DLD1 (cell line): Measurements from ENCODE around the gene ATP6V1G3.
"Not testable (repeated sequence)": the region's sequence is repeated elsewhere in the genome, so short reads cannot be mapped to it uniquely, and the experiment has no call there.

ENCODE experiments used
- in situ Hi-C: cut with HindIII; loops from 2 replicates; pipeline ENCODE4 v1.10.0; 2017; ENCODE audit warnings: low sequenced_read_pairs

The ATP6V1G3 gene, protein sequence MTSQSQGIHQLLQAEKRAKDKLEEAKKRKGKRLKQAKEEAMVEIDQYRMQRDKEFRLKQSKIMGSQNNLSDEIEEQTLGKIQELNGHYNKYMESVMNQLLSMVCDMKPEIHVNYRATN

DNA sequence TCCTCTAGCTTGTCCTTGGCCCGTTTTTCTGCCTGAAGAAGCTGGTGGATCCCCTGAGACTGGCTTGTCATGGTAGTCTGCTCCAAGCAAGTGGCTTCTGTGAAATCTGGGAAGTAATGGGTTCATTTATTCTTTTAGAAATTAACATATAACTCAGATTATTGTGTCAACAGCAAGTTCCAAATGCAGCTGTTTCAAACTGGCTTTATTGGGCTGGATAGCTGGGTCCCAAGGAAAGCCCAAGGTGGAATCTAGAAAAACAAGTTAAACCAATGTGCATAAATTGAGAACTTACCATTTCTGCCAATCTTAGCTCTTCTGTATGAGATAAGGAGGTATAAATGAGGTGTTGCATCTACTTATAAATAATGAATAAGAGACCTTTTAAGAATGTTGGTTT, at the start of gene ATP6V1G3:
TSS of gene ATP6V1G3 (minus strand) at position 101 of the 400 bp plus-strand sequence. CDS start at position 71, 30 bp downstream.
- in situ Hi-C loops, result no loop called here

DNA sequence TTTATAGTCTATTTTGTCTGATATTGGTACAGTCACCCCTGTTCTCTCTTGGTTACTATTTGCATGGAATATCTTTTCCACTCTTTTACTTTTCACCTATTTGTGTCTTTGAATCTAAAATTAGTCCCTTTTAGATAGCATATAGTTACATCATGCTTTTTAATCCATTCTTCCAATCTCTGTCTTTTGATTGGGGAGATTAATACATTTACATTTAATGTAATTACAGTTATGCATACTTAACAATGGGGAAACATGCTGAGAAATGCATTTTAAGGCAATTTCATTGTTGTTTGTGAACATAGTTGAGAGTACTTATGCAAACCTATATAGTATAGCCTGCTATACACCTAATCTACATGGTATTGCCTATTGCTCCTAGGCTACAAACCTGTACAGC, 48.4 kb upstream of the ATP6V1G3 start:
- in situ Hi-C loops, result no loop called here

DNA sequence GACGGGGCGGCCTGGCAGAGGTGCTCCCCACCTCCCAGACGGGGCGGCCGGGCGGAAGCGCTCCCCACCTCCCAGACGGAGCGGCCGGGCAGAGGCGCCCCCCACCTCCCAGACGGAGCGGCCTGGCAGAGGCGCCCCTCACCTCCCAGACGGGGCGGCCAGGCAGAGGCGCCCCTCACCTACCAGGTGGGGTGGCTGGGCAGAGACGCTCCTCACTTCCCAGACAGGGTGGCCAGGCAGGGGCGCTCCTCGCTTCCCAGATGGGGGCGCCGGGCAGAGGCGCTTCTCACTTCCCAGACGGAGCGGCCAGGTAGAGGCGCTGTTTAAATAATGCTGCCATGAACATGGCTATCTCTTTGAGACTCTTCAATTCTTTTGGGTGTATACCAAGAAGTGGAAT, 43.7 kb upstream of the ATP6V1G3 start:
- in situ Hi-C loops, result no loop called here

DNA sequence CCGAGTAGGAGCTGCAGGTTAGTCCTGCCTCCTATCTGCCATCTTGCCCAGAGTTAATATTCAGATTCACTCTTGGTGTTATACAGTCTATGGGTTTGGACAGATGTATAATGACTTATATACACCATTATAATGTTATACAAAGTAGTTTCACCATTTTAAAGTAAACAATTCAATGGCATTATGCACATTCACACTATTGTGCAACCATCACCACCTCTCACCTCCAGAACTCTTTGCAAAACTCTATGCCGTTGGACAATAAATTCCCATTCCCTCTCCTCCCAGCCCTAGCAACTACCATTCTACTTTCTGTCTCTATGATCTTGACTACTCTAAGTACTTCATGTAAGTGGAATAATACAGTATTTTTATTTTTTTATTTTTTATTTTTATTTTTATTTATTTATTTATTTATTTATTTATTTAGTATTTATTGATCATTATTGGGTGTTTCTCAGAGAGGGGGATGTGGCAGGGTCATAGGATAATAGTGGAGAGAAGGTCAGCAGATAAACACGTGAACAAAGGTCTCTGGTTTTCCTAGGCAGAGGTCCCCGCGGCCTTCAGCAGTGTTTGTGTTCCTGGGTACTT, 42.8 kb upstream of the ATP6V1G3 start:
- in situ Hi-C loops, result not testable (repeated sequence)

DNA sequence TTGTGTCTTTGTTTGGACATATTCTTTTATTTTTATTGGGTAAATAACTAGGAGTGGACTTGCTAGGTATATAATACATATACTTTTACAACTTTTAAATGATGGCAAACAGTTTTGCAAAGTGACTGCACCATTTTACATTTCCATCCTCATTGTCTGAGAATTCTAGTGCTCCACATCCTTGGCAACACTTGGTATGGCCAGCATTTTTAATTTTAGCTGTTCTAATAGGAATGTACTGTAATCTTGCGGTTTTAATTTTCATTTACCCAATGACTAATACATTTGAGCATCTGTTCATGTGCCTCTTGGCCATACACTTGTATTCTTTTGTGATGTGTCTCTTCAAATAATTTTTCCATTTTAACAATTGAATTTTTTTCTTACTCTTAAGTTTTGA, 37.0 kb upstream of the ATP6V1G3 start:
- in situ Hi-C loops, result no loop called here

DNA sequence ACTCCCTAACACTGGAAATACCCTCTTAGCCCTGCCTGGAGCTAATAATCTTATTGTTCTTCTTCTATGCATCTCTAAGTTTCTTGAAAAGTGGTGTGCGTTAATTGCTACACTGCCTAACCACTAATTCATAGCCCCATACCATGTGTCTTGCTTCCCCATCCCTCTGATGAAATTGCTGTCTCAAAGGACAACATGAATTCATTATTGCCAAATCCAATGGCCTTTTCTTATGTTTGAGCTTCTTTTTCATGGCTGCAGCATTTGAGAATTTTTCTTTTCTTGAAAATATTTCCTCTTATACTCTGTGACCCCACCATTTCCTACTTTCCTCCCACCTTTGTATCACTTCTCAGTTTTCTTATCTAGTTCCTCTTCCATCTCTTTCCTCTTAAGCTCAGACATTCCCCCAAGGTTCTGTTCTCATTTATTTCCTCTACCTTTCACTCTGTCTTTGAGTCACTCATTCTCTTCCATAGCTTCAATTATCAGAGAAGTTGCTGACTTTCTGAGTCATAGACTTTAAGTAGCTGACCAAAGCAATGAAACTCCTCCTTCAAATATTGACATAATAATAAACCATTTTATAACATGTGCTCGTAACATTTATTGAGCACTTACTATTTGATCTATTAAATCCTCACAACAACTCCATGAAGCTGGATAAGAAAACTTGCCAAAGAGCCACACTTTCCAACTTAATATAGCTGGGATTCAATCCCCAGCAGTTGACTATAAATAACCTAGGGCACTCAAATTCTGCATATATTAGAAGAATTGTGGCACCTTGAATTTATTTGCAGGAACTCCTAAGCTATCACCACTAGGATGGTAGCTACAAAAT, 35.5 kb upstream of the ATP6V1G3 start:
- in situ Hi-C loops, result no loop called here

DNA sequence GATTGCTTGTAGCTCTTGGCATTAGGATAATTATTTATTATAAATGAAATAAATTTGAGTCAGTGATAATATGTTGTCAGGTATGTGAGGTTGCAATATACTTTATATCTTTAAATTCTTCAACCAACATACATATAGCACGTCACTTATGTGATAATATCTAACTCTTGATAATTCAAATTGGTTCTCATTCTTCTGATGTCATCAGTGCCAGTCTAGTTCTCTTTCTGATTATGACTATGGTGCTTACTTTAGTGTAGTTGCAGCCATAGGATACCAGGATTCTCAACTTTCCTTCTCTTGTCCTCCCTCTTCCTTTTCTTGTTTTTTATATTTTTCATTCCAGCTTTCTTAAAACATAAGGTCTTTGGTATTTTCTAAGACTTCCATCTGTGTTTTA, 34.8 kb upstream of the ATP6V1G3 start:
- in situ Hi-C loops, result no loop called here

DNA sequence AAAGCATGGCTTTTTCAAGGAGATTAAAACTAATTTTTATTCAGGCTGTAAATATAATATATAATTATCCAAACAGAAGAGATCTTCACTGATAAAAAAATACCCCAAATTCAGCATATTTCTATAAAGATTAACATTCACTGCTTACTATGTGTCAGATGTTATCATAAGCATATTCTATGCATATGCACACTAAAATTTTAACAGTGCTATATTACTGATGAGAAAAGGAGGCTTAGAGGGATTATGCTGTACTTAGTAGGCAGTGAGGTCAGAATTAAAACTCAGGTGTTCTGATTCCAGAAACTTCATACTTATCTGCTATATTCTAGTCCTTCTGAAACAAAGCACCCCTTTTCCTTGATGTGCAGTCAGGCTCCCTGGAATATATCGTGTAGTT, 33.8 kb upstream of the ATP6V1G3 start:
- in situ Hi-C loops, result no loop called here

DNA sequence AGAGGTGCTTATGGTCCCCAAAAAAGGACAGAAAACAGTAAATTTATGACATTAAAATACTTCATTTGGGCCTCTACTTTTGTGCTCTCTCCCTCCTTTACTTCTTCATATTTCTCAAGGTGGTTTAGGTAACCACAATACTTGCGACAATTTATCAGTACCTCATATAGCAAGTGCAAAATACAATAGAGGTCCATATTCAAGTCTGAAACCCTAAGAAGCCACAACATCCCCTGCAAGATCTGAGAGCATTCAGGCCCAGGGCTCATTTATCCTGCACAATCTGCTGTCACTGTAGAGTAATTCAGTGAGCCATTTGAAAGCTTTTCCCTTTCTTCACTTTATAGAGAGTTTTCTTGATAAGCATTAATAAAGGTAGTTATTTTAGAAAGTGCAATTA, 24.2 kb upstream of the ATP6V1G3 start:
- in situ Hi-C loops, result no loop called here

DNA sequence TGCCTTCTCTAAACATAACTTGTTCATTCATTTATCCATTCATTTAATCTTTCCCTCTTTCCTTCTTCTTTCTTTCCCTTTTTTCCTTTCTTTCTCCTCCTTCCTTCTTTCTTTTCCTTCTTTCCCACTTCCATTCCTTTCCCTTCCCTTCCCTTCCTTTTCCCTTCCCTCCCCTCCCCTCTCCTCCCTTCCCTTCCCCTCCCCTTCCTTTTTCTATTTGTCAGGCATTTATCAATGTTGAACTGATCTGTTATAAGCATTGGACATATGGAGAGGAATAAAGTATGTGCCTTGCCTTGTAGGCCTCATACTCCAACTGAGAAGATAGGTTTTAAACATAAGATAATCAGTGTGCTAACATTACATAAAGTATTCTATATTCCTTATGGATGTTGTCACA, 23.7 kb upstream of the ATP6V1G3 start:
- in situ Hi-C loops, result no loop called here

DNA sequence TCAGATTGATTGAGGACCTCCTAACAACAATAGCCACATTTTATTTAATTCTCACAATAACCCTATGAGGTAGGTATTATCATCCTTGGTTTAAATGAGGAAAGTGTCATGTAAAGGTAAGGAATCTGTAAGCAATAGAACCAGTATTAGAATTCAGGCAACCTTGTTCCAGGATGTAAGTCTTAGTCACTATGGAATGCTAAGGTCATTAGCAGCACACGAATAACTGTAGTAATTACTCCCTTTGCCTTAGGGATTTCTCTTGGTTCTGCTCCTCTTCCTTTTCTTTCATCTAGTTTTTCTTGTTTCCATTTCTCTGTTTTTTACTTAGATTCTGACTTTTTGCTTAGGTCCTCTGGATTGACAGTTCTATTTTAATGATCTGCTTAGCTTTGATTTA, 23.1 kb upstream of the ATP6V1G3 start:
- in situ Hi-C loops, result no loop called here

DNA sequence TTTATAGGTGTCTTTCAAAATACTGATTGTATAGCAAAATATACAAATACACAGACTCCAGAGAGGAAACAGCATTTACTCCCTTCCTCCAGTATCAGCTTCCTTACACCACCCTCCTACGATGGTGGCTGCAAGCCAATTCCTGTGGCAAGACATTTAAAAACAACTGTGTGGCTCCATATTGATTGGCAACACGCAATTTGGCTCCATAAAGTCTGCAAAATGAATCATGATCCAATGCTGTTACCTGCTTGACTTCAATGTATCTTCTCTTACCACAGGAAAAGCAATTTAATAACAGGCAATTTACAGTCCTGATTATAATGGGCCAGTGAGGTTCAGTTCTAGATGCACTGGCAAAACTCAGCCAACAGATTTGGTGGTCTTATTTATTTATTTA, 19.7 kb upstream of the ATP6V1G3 start:
- in situ Hi-C loops, result no loop called here

DNA sequence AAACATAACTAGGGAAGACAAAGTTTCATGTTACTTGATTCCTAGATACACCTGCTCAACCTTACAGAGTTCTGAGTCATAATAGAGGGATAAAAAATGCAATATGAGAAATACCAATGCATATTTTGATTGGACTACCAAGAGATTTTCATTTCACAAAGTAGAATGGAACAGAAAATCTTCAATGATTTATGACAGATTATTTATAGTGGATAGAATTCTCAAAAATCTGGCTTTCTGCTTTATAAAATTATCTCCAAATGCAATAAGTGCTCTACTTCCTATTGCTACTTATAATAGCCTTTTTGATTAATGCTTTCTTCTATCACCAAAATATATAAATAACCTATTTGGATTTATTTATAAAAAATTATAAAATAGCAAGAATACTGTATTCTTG, 18.9 kb upstream of the ATP6V1G3 start:
- in situ Hi-C loops, result no loop called here

DNA sequence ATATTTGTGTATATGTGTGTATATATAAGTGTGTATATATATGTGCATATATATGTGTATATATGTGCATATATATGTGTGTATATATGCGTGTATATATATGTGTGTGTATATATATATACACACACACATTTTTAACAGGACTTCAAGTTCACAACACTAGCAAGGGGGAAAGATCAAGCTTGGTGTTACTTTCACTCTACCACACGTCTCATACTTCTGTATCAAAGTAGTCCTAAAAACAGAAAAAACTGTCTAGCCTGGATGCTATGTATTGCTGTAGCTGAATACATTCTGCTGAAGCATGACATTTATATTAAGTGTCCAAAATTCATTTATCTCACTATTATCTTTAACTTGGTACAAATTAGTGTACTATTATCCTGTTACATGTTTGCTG, 17.9 kb upstream of the ATP6V1G3 start:
- in situ Hi-C loops, result no loop called here

DNA sequence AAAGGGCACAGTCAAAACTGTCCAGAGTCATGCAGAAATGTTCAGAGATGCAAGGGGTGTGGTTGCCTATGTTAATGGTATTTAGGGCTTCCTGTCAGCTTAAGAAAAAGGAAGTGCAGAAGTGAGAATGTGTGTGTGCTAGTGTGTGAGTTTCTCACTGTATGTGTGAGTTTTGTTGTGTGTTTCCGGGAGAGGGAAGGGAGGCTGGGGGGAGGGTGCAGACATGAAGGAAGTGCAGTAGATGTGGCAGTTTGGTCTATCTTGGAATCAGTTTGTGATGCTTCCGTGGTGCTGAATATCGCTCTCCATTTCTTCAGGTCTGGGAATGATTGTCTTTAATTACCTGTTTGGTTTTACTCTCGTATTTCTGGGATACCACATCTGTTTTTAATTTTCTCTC, 16.5 kb upstream of the ATP6V1G3 start:
- in situ Hi-C loops, result no loop called here

DNA sequence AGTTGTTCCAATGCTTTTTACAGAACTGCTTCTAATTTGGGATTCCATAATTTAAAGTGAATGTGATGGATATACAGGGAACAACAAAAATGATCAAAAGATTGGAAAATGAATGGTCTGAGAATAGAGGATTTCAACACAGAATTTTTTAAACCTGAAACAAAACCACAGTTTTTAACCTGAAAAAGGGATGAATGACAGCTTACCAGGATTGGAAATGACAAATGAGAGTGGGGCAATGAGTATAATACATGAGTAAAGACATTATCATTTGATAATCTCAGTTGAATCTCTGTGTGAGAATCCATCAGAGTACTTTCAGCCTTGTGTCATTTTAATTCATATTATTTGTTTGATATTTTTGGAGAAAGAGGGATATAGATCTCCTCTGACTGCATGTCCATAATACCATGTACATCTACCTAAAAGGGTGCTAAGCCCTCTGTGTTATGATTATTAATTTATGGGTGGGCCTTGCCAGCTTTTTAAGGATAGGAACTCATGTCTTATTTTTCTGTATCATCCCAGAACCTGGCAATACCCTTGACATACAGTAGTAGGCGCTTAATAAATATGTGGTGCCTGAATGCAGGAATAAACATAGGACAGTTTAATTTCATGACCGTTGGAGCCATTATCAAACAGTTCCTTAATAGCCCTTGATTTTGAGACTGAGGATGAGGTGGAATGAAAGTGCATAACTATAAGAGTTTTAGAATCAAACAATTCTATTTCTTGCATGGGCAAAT, 12.4 kb upstream of the ATP6V1G3 start:
- in situ Hi-C loops, result no loop called here

DNA sequence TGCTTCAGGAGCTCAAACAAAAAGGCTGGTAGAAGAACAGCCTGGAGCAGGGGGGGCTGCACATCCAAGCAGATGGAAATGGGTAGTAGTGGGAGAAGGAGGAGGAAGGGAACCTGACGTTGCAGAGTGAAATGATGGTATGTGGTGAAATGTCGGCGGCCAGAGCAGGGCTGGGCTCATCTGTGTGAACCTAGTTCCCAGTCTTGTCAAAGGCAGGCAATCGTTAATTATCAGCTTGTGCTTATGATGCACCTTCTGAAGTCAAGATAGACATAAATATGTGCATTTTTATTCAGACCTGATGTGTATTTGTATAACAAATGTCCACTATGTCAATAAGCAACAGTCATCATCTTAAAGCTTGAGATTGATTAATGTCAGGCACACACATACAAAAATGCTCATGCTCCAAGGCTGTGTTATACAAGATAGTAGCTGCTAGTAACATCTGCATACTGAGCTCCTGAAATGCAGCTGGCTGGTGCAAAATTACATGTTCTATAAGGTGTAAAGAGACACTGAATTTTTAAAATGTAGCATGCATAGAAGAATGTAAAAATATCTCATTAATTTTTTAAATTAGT, 10.6 kb upstream of the ATP6V1G3 start:
- in situ Hi-C loops, result no loop called here

DNA sequence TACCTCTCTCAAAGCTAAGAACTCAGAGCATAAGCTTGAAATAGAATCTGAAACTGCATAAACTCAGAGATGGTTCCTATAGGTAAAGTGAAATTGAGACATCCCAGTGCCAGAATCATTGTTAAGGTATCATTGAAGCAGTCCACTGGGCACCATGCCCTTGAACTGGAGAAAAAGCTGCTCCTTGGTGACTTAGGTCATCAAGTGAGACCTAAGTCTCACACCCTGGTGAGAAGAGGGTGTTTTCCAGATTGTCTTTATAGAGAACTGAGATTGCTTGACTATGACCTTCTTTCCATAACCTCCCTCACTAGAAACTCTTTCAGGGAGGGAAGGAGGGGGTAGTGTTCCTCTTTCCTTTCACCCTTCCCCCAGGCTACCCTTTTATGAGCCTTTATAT, 9.4 kb upstream of the ATP6V1G3 start:
- in situ Hi-C loops, result no loop called here

DNA sequence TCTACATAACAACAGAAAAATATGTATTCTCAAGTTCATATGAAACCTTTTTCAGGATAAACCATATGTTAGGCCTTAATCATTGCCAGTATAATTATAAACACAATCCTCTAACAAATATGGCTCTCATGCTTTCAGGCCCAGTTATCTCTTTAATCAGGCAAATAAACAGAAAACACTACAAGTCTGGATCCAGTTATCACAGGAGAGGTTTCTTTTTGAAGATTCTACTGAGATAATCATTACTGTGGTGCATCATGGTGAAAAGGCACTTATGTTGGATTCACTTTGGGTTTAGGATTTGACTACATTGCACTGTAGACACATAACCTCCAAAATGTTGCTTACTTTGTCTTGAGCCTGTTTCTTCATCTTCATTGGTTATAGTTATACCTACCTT, 8.4 kb upstream of the ATP6V1G3 start:
- in situ Hi-C loops, result no loop called here

DNA sequence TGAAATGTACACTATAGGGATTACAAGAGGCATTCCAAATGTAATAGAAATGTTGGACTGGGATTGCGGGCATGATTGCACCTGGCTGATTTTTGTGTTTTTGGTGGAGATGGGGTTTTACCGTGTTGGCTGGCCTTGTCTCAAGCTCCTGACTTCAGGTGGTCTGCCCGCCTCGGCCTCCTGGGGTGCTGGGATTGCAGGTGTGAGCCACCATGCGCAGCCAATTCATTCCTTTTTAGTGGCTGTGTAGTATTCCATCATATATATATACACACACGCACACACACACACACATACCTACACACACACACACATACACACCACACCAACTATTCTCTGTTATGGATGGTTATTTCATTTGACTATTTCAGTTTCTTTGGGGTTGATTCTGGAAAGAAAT, 4.7 kb upstream of the ATP6V1G3 start:
- in situ Hi-C loops, result no loop called here

DNA sequence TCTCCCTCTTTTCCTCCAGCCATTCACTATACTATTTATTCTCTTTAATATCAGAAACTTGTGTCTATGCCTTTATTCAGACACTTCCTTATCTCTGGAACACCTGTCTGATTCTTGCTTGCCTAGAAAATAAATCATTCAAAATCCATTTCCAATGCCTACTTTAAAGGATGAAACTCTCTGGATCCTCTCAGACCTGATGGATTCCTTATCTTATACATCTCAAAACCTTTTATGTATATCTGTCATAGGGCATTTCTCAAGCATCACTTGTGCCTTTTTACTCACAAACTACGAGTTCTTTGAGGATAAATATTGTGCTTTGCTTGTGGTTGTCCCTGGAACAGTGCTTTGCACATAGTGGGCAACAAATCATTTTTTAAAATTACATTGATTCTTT, 3.8 kb upstream of the ATP6V1G3 start:
- in situ Hi-C loops, result no loop called here
